Colonic mucosa (tissue), 4 donors: ENCODE measurements around the gene AARS2. TPM values are rescaled to one million over a fixed set of nuclear protein-coding genes. Genes with fewer than 3 reads are reported as not detected.
"Not testable (repeated sequence)": the region's sequence is repeated elsewhere in the genome, so short reads cannot be mapped to it uniquely, and the experiment has no call there.

Experiments
- DNase-seq: peaks from one replicate; pipeline ENCODE4 v3.0.0-alpha.2; 2020
- H3K27ac ChIP-seq: fragments of 200-600 bp; one replicate; pipeline ENCODE4 v1.8.0; 2021
- H3K27me3 ChIP-seq: fragments of 200-600 bp; one replicate; pipeline ENCODE4 v1.8.0; 2021
- H3K36me3 ChIP-seq: fragments of 200-600 bp; one replicate; pipeline ENCODE4 v1.8.0; 2021
- H3K4me1 ChIP-seq: fragments of 200-600 bp; one replicate; pipeline ENCODE4 v1.8.0; 2021; ENCODE audit warnings: mild to moderate bottlenecking
- H3K4me3 ChIP-seq: fragments of 200-600 bp; one replicate; pipeline ENCODE4 v1.8.0; 2021
- H3K9ac ChIP-seq, 2 donors: one replicate each; pipeline ENCODE4 v1.7.0; 2013; ENCODE audit warnings: control low read depth in 2 of 2, low read depth in 2 of 2, low read length in 2 of 2
- H3K9me3 ChIP-seq: fragments of 200-600 bp; one replicate; pipeline ENCODE4 v1.8.0; 2021
- intact Hi-C: fragments of 100-400 bp; cut with DNase I; formaldehyde crosslinking; loops from one replicate; pipeline ENCODE4 v1.14.1; 2022
- total RNA-seq, 2 donors: library from RNA; stranded (reverse); fragmentation: NEBNext Ultra II Directional in 1 of 2; extraction: Animal tissue kit (Norgen Biotek cat#: 25700) in 1 of 2; gene quantifications; one replicate each; pipeline ENCODE4 v1.2.1, GENCODE V29; 2021
- TF ChIP-seq, protein P1 (sequence below): fragments of 200-600 bp; IDR thresholded peaks from one replicate; pipeline ENCODE4 v1.8.0; 2022; ENCODE audit warnings: antibody characterized with exemption, mild to moderate bottlenecking
- donor health status: healthy.
- donor health status: DM: no; HTN: no; CAD: no.
- donor health status: DM: no; HTN: no; CAD: no.

Gene AARS2
- total RNA-seq, 2 donors from 2014 or later, result 9.0 to 27.7 TPM

DNA sequence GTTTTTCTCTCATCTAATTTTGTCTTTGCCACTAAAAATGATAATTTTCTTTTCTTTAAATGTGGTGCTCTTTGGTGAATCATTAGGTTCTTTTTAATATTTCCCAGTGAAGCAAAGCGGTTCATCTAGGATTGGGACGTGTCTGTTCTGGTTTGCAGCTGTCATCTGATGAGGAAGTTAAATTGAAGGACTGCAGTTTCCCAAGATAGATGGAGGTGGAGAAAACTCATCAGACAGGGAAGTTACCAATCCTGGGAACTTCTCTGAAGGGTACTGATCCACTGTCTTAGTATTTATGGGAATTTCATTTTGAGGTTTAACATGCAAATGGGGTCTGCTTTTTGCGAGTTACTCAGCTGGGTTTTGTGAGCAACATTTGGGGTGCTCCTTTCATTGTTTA lies 2.4 kb upstream of the AARS2 start:
- TF ChIP-seq, protein P1, sequence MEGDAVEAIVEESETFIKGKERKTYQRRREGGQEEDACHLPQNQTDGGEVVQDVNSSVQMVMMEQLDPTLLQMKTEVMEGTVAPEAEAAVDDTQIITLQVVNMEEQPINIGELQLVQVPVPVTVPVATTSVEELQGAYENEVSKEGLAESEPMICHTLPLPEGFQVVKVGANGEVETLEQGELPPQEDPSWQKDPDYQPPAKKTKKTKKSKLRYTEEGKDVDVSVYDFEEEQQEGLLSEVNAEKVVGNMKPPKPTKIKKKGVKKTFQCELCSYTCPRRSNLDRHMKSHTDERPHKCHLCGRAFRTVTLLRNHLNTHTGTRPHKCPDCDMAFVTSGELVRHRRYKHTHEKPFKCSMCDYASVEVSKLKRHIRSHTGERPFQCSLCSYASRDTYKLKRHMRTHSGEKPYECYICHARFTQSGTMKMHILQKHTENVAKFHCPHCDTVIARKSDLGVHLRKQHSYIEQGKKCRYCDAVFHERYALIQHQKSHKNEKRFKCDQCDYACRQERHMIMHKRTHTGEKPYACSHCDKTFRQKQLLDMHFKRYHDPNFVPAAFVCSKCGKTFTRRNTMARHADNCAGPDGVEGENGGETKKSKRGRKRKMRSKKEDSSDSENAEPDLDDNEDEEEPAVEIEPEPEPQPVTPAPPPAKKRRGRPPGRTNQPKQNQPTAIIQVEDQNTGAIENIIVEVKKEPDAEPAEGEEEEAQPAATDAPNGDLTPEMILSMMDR, result no peak
- no peak for DNase-seq
- Histone ChIP-seq H3K4me3 (no peak overlapping the region), H3K27me3 (no peaks in the 10 kb centered on the region), H3K9me3 (no peaks in the 10 kb centered on the region), H3K9ac (no peak overlapping the region), H3K36me3 (no peaks in the 10 kb centered on the region), H3K27ac (no peak overlapping the region), H3K4me1 (no peaks in the 10 kb centered on the region)
- intact Hi-C loops, result no loop called here

DNA sequence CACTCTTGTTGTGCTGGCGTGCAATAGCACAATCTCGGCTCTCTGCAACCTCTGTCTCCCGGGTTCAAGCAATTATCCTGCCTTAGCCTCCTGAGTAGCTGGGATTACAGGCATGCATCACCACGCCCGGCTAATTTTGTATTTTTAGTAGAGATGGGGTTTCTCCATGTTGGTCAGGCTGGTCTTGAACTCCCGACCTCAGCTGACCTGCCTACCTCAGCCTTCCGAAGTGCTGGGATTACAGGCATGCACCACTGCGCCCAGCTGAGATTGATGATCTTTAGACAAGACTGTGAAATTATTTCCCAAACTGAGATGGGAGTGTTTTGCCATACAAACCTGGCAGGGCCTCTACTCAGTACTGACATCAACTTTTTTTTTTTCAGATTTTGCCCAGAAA lies 1.5 kb upstream of the AARS2 start:
- H3K27ac ChIP-seq, H3K9me3 ChIP-seq, intact Hi-C loops, DNase-seq, H3K27me3 ChIP-seq, H3K4me3 ChIP-seq, H3K9ac ChIP-seq, H3K36me3 ChIP-seq, H3K4me1 ChIP-seq: not testable (repeated sequence)

DNA sequence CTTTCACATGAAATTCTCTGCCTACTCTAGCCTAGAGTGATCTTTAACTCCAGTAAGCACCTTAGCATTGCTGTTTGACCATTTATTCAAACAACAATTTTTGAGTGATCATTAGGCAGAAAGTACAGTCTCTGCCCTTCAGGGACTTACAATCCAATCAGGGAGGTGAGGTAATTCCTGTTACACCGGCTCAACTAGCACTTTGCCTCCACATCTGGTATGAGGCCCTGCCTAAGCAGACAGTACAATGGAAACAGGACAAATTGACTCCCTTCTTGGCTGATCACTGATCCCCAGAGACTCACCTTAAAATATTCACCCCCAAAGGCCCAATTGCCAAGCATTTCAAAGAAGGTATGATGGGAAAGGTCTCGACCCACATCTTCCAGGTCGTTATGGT lies 1.4 kb downstream of the AARS2 start:
- no peak overlapping the region for H3K9ac ChIP-seq
- TF ChIP-seq, protein P1, result no peak
- H3K27me3 ChIP-seq, result no peaks in the 10 kb centered on the region
- no peaks in the 10 kb centered on the region for H3K36me3 ChIP-seq
- no peak for DNase-seq
- H3K27ac ChIP-seq, result no peak overlapping the region
- no peak overlapping the region for H3K4me3 ChIP-seq
- intact Hi-C loops, result no loop called here
- H3K9me3 ChIP-seq, result no peaks in the 10 kb centered on the region
- no peaks in the 10 kb centered on the region for H3K4me1 ChIP-seq

DNA sequence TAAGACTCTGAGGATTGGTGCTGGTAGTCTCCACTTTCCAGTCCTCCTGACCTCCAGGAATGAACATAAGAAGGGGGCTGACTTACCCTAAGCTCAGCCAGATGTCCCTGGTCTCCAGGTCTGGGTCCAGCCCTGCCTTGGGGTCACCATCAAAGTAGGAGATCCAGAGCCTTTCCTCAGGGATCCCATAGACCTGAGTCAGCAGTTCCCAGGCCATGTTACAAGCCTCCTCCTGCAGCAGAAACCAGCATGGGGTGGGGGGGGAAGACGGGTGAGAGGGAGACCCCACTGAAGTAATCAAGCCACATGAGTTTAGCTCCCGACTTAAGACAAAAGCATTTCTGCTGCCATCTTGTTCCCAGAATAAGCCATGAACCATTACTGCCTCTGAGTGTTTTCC lies 1.8 kb downstream of the AARS2 start:
- TF ChIP-seq, protein P1, result no peak
- no peak overlapping the region for H3K4me3 ChIP-seq
- H3K9ac ChIP-seq, result no peak overlapping the region
- H3K36me3 ChIP-seq, result no peaks in the 10 kb centered on the region
- no peaks in the 10 kb centered on the region for H3K4me1 ChIP-seq
- no peaks in the 10 kb centered on the region for H3K27me3 ChIP-seq
- H3K27ac ChIP-seq, result no peak overlapping the region
- intact Hi-C loops, result no loop called here
- DNase-seq, result no peak
- H3K9me3 ChIP-seq, result no peaks in the 10 kb centered on the region

DNA sequence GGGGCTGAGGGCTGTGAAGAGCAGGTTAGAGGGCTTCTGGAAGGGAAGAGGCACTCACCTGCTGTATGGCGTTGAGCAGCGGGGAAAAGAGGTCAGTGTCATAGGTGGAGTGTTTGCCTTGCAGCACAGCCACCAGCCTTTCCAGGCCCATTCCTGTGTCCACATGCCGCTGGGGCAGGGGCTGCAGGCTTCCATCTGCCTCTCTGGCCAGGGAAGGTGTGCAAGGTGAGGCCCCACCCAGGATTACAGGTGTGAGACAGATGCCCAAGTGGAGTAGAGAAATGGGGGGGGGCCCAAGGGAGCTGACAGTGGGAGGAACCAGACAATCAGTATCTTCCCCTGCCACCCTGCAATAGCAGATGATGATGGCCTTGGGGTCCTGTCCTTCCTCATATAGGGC lies 2.9 kb downstream of the AARS2 start:
- no peak for DNase-seq
- Histone ChIP-seq H3K36me3 (no peaks in the 10 kb centered on the region), H3K27ac (no peak overlapping the region), H3K4me3 (no peak overlapping the region), H3K9ac (no peak overlapping the region), H3K4me1 (no peaks in the 10 kb centered on the region), H3K27me3 (no peaks in the 10 kb centered on the region), H3K9me3 (no peaks in the 10 kb centered on the region)
- TF ChIP-seq, protein P1, result no peak
- intact Hi-C loops, result no loop called here

DNA sequence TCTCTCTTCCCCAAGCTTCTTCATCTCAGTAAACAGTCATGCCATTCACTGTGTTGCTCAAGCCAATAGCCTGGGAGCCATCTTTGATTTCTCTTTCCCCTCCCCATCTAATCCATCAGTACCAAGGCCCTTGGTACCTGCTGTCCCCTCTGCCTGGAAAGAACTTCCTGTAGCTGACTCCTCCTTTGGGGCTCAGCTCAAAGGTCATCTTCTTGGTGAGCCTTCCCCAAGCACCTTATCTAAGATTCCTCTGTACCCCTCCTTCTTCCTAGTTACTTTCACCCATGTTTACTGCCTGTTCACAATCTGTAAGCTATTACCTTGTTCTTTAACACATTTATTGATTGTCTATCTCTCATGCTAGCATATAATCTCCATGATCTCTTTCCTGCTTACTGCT lies 3.5 kb downstream of the AARS2 start:
- Histone ChIP-seq H3K27me3 (no peaks in the 10 kb centered on the region), H3K4me3 (no peak overlapping the region), H3K27ac (no peak overlapping the region), H3K4me1 (no peaks in the 10 kb centered on the region), H3K36me3 (no peaks in the 10 kb centered on the region), H3K9me3 (no peaks in the 10 kb centered on the region), H3K9ac (no peak overlapping the region)
- TF ChIP-seq, protein P1, result no peak
- intact Hi-C loops, result no loop called here
- no peak for DNase-seq
